DOHH2 (cell line): ENCODE data around the gene ESF1.

ENCODE experiments used
- CTCF ChIP-seq: fragments of 200-600 bp; sonication (generic); IDR thresholded peaks from one replicate; pipeline ENCODE4 v1.5.1; 2014; ENCODE audit warnings: antibody characterized with exemption, mild to moderate bottlenecking, low read depth, low read length; ENCODE audit not compliant: poor library complexity, severe bottlenecking
- EZH2phosphoT487 ChIP-seq: fragments of 200-600 bp; sonication (generic); IDR thresholded peaks from 2 replicates; pipeline ENCODE4 v1.6.1; 2017; ENCODE audit warnings: borderline replicate concordance, mild to moderate bottlenecking, antibody characterized with exemption, low read length, moderate library complexity, mixed read lengths

GRCh38 chr20:13756551-13756950 is 28.2 kb downstream of the ESF1 start:
- no peak for TF ChIP-seq CTCF
- no peak for TF ChIP-seq EZH2phosphoT487
